Body of pancreas (tissue), 4 donors: ENCODE data around the gene NME8.

ENCODE experiments used
- CTCF ChIP-seq, 7 experiments: fragments of 450-650 bp in 4 of 7; fragments of 200-600 bp in 3 of 7; sonication (generic) in 3 of 7; IDR thresholded peaks; one replicate each; pipeline ENCODE4 v1.5.1; 2016 to 2019; ENCODE audit warnings: antibody characterized with exemption in 7 of 7
- POLR2A ChIP-seq, 3 donors: fragments of 450-650 bp; IDR thresholded peaks; one replicate each; pipeline ENCODE4 v1.6.1; 2016; ENCODE audit warnings: antibody characterized with exemption in 3 of 3, mild to moderate bottlenecking in 2 of 3

- no peak for TF ChIP-seq POLR2A (IDR thresholded peaks at IDR 0.05)
- TF ChIP-seq CTCF (IDR thresholded peaks at IDR 0.05): no peak
Measured at GRCh38 chr7:37947138-37947940, 98.9 kb downstream of the NME8 start.
